CD4-positive, alpha-beta T cell treated with Interleukin-6 at 100 ng/mL for 8 hours (primary cell): Measurements from ENCODE around the gene SMOC1.

Experiments used
- DNase-seq: peaks from one replicate; pipeline ENCODE4 v3.0.0-alpha.2; 2020; ENCODE audit warnings: mixed read lengths, low spot score

Gene SMOC1

DNA sequence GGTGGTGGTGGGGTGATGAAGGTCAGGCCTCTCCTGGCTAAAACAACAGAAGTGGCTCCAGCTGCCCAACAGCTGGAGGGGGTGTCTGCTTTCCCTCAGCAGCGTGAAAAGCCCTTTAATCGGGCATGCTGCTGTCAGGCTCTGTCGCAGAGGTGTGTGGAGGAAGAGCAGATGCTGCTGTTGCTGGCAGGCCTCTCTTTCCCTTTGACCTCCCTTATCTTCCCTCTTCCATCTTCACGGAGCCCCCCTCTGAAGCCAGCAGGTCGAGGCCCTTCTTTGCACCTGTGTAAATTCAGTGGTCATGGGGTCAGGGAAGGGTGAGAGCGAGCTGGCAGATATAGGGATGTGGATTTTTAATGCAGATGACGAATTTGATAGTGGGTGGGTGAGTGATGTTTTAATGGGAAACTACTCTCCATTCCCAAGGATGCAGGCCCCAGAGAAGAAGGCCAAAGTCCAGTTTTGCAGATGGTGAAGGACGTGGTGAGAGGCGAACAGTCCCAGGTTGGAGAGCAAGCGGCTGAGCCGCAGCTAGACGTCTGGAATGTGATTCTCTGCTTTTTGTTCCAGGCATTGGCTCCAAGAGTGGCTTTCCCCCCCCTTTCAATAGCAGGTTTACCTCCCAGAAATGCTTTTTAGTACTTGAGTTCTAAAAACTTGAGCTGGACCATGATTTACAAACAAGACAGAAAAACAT, 64.0 kb downstream of the SMOC1 start:
- no peak for DNase-seq

GRCh38 chr14:69945347-69945746, 66.1 kb downstream of the SMOC1 start:
- no peak for DNase-seq

GRCh38 chr14:69945912-69946311, 66.7 kb downstream of the SMOC1 start:
- no peak for DNase-seq

- no peak for DNase-seq
Observed at GRCh38 chr14:69948351-69948750, 69.1 kb downstream of the SMOC1 start.

DNA sequence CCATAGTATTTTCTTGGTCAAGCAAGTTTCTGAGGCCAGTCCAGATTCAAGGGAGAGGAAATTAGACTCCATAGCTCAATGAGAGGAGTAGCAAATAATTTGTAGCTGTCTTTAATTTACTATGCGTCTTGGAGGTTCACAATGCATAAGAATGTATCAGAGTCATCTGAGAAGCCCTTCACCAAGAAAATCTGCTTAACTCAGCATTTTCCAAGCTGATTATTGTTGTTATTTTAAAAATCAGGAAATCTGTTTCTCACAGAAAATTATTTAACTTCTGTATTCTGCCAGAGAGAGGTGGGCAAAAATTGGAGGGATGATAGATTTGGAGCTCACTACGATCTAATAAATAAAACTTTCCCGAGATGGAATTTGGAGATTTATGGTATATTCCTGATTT, 72.0 kb downstream of the SMOC1 start:
- no peak for DNase-seq

DNA sequence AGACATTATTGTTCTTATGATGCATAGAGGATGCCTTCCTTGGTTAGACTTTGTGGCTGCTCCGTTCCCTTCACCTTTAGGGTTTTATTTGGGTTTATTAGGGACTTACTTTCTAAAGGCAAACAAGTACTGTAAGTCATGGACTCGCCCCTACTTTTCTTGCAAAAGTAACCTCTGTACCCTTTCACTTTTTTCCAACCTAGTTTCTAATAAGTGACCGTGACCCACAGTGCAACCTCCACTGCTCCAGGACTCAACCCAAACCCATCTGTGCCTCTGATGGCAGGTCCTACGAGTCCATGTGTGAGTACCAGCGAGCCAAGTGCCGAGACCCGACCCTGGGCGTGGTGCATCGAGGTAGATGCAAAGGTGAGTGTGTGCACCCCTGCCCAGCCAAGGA, 72.7 kb downstream of the SMOC1 start:
- DNase-seq: no peak

DNA sequence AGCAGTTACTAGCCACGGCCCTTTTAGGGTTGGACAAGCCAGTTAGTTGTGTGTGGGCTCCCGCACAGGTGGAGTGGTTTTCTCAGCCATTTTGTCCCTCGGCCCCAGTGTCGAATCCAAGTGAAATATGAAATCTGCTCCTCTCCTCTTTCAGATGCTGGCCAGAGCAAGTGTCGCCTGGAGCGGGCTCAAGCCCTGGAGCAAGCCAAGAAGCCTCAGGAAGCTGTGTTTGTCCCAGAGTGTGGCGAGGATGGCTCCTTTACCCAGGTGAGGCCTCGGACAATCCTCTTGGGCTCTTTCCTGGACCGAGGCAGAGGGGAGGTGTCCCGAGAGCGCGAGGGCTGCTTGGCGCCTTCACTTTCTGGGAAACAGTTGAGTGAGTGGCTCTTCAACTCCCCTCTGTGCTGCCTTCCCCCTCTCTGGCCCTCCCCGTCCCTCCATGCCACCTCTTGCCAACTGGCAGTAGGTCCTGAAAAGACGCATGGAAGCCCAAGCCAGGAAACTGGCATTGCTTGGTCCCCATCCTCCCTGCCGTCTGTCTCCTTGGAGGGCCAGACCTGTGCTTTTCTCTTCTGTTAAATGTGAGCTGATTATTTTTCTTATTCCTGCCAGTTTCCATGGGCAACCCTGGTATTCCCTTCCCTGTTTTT, 74.2 kb downstream of the SMOC1 start:
- DNase-seq: no peak

DNA sequence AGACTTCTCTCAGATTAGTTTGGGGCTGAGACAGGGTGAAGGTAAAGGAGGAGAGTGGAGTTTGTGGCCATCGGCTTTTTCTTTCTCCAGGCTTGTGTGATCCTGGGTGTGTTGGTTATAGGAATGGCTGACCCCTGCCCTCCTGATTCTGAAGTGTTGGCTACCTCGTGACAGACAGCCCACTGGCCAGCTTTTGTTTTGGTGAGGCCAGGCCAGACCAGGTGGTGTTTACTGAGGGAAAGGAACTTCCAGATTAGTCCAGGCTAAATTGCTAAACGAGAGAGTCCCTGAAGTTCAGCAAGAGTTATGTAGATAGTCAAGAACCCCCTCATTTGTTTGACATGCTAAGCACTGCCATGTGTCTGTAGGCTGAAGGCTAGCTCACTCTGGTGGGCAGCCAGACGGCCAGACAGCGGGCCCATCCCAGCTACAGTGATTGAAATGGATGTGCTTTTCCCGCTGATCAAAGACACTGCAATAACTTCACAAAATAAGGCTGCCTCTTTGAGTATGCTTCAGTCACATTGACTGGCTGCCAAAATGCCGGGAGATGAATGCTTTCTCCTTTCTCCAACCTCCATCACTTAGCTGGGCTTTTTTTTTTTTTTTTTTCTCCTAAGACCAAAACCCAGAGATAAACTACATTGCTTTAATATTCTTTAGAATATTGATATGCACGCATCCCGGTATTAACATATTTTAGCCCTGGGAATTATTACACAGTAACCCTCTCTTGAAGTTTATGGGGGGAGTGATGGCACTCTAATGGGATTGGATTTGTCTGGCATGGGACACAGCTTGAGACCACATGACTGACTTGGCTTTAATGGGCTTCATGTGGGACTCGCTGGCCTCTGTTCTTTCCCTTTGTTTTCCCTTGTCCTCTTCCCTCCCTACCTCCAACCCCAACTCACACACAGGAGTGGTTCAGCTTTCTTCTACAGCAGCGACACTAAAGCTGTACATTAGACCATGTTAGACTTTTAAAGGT, 76.9 kb downstream of the SMOC1 start:
- no peak for DNase-seq

GRCh38 chr14:69956970-69957369, 77.8 kb downstream of the SMOC1 start:
- DNase-seq: no peak

DNA sequence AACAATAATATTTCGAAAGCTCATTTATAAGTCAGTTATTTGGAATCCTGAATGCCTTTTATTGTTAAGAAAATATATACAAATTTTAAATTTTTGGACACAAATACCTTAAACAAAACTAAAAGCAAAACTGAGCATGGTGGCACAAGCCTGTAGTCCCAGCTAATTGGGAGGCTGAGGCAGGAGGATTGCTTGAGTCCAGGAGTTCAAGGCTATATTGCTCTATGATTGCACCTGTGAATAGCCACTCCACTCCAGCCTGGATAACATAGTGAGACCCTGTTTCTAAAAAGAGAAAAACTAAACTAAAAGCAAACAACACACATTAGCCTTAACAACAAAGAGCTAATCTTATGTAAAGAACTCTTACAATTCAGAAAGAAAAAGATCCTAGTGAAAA, 78.8 kb downstream of the SMOC1 start:
- no peak for DNase-seq

DNA sequence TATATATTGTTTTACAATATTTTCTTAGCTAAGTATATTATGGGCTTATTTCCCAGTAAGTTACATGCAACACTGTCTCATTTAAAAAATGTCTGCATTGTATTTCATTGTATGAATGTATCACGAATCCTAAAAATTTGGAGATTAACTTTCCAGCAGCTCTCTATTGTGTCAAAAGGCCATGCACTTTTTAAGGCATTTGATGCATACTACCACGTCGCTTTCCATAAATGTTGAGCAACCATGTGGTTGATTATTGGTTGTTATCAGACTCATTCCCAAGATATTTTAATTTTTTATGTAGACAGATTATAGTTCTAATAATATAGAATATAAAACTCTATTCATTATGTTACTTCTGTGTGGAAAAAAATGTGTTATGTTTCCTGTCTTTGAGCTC, 79.9 kb downstream of the SMOC1 start:
- DNase-seq: no peak

- no peak for DNase-seq
Observed at GRCh38 chr14:69960296-69960695, 81.1 kb downstream of the SMOC1 start.

DNA sequence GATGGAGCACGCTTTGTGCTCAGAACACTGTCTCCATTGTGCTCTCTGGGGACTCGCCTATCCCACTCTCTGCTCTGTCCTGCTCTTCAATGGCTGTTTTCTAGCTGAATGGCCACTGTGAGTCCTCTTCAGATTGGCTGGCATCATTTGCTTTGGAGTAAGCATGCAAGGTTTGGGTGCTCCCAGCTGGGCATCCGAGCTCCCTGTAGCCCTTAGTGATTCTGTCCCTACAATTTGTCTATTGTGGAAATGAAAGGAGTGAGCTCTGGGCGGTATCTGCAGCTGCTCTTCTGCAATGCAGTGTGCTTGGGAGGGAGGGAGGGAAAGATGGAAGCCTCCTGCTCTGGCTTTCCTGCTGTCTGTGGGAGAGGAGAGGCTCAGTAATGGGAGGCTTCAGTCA, 84.8 kb downstream of the SMOC1 start:
- DNase-seq: no peak

DNA sequence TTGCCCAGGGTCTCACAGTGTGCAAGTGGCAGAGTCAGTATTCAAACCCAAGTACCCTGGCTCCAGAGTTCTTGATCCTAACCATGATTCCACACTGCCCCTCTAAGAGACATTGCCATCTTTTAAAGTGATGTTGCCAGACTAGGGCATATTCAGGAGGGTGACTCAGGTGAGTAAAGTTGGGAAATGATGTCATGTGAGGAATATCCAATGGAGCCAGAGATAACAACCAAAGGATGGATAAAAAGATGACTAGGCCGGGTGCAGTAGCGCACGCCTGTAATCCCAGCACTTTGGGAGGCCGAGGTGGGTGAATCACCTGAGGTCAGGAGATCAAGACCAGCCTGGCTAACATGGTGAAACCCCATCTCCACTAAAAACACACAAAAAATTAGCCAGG, 85.6 kb downstream of the SMOC1 start:
- DNase-seq: no peak

DNA sequence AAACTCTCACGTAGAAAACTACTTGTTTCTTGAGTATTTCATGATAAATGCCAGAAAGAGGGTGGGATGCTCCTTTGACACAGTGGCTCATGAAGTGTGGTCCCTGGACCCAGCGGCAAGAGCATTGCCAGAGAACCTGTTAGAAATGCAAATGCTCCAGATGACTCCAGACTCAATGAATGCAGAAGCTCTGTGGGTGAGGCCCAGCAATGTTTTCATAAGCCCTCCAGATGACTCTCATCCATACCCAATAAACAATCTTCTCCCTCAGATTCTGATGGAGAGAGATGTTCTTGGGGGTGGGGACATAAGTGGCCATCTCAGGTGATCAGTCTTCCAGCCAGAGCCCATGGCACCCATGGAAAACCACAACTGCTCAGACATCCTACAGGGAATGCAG, 88.9 kb downstream of the SMOC1 start:
- DNase-seq: no peak

GRCh38 chr14:69968681-69969080, 89.5 kb downstream of the SMOC1 start:
- no peak for DNase-seq

DNA sequence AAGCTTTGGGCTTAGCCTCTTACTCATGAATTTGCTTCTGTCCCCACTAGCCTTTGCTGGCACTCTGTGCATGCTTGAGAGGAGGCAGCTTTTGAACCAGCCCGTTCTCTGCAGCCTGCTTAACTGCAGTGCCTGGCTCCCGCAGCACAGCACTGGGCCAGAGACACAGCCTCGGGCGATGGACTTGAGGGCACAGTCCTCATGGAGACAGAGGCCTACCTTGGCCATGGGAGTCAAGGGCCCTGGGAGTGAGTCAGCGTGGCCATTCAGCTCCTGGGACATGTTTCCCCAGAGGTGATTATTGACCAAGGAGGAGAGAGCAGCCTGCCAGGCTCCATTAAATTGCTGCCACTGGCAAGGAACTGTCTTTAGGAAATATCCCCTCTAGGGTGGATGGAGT, 93.5 kb downstream of the SMOC1 start:
- no peak for DNase-seq

DNA sequence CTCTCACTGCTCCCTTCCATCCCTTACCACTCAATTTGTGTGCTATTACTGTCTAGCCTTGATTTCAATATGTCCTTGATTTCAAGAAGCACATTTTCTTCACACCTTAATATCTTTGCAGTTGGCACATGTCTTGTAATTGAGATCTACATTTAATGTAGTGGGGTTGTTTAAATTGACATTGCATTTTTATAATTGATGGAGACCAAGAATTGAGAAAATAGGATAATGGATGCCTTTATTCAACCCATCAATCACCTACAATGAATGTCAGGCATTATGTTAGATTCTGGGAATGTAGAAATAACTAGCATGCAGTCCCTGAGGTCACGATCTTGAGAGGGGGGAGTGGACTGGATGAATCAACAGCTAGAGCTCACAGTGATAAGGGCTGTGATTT, 94.6 kb downstream of the SMOC1 start:
- DNase-seq: no peak

- no peak for DNase-seq
Observed at GRCh38 chr14:69979882-69980281, 100.7 kb downstream of the SMOC1 start.

DNA sequence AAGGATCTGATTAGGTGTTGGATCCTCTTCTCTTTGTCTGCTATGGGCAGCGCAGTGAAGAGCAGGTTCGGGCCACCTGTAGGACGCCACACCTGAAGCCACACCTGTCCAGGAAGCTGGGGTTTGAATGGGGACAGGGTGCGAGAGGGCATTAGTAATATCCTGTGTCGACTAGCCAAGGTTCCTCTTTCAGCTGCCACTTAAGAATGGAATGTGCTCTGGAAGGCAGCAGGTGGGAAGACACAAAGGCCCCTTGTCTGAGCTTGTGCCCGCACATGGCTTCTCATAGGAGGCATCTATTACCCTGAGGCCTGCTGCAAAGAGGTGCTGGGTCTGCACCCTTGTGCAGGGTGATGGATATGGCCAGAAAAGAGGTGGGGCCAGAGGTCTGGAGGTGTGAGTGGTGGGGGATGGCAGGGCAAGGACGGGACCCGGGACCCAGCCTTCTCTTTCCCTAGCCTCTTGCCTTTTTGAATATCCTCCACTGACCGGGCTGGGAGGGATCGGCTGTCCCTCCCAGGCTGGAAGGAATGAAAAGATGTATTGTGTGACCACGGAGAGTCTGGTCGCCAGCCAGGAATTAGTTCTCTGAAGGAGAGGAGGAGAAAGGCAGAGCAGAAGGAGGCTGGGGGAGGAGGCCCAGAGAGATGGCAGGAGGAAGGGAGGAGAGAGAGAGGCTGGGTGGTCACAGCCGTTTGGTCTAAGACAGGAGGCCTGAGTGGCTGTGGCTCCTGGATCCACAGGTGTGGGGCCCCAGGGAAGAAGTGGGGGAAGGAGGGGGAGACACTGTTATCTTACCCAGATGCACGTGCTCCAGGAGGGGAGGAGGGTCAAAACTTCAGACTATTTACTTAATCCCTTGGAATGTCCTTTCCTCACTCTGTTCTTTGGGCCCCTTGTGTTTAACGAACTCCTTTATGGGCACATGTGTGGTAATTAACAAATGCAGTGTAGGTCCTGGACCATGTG, 101.5 kb downstream of the SMOC1 start:
- no peak for DNase-seq

DNA sequence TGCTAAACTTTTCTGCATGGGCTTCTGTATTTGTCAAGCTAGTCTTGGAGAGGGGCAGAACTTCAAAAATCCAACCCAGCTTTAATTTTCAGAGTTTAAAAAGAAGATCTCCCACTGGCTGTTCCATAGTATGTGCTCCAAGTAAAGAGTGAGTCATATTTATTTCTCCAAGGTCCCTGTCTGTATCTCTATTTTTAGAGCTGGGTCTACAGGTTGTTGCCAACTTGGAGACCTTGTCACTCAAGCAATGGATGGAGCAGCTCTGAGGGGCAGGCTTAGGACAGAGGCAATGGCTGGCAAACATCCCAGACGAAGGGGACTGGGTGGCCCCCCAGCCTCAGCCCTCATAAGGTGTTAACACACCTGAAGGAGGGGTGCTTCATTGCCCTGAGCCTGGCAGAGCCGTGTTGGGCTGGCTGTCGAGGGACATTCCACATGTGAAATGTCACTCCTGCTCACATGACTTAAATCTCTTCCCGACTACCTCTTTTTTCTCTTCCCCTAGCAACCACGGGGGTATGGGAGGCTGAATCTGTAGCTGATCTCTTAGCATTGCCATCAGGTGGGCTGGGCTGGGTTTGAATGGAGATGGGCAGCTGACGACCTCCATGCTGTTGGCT, 103.1 kb downstream of the SMOC1 start:
- DNase-seq: no peak
